B cell (primary cell): Measurements from ENCODE around the gene KBTBD12. TPM values are rescaled to one million over a fixed set of nuclear protein-coding genes. Genes with fewer than 3 reads are reported as not detected.

ENCODE experiments used
- ATAC-seq: fragments of 200-7000 bp; cut with Tn5 transposase; one replicate; pipeline ENCODE4 v1.10.0; 2021; ENCODE audit warnings: low read depth, mild to moderate bottlenecking, moderate number of reproducible peaks, moderate library complexity
- CTCF ChIA-PET: fragments of 350-600 bp; sonication (Branson Sonifier 250); formaldehyde crosslinking; loops from one replicate; lab custom pipeline; 2021; ENCODE audit warnings: antibody characterized with exemption, inconsistent platforms; lab: Charles Lee
- POLR2A ChIA-PET: fragments of 350-600 bp; sonication (Branson Sonifier 250); formaldehyde crosslinking; loops from one replicate; lab custom pipeline; 2021; ENCODE audit warnings: antibody characterized with exemption; lab: Charles Lee
- DNase-seq: peaks from one replicate; pipeline ENCODE4 v3.0.0; 2013
- H2AFZ ChIP-seq: 2 replicates; pipeline ENCODE4 v1.6.1; 2012; ENCODE audit warnings: mild to moderate bottlenecking, low read depth, low read length; ENCODE audit not compliant: insufficient read depth, poor library complexity, severe bottlenecking
- H3K27ac ChIP-seq, 2 donors: 1 replicate in 1 of 2; 2 replicates in 1 of 2; pipeline ENCODE4 v1.5.1; 2012 to 2013; ENCODE audit warnings: low read length in 2 of 2, mild to moderate bottlenecking in 2 of 2, moderate library complexity in 1 of 2
- H3K27me3 ChIP-seq, 4 experiments: fragments of 200-600 bp in 1 of 4; sonication (generic) in 1 of 4; replicated peaks in 1 of 4; 1 replicate in 2 of 4; 2 replicates in 2 of 4; pipeline versions ENCODE4 v1.6.1 to v1.7.0; 2013 to 2016; ENCODE audit warnings: low read length in 3 of 4, mild to moderate bottlenecking in 2 of 4, mixed read lengths in 1 of 4, moderate library complexity in 1 of 4; ENCODE audit not compliant: insufficient read depth in 4 of 4, control insufficient read depth in 3 of 4; ENCODE audit errors: control extremely low read depth in 1 of 4
- H3K36me3 ChIP-seq, 2 experiments: replicated peaks in 1 of 2; 1 replicate in 1 of 2; 2 replicates in 1 of 2; pipeline versions ENCODE4 v1.6.1 to v1.7.1; 2013; ENCODE audit warnings: low read length in 1 of 2; ENCODE audit not compliant: insufficient read depth in 2 of 2, control insufficient read depth in 1 of 2; ENCODE audit errors: control extremely low read depth in 1 of 2, extremely low read depth in 1 of 2
- H3K4me1 ChIP-seq, 2 donors: fragments of 200-600 bp in 1 of 2; sonication (generic) in 1 of 2; 1 replicate in 1 of 2; 2 replicates in 1 of 2; pipeline versions ENCODE4 v1.5.1 to v1.6.1; 2013 to 2017; ENCODE audit warnings: low read length in 2 of 2; ENCODE audit not compliant: control insufficient read depth in 2 of 2, insufficient read depth in 2 of 2
- H3K4me2 ChIP-seq: replicated peaks from 2 replicates; pipeline ENCODE3; 2012; ENCODE audit warnings: mild to moderate bottlenecking, low read depth, low read length; ENCODE audit not compliant: poor library complexity, severe bottlenecking
- H3K4me3 ChIP-seq, 5 experiments: fragments of 200-600 bp in 1 of 5; sonication (generic) in 1 of 5; 1 replicate in 3 of 5; 2 replicates in 2 of 5; pipeline versions ENCODE4 v1.5.1 to v1.7.0; 2011 to 2016; ENCODE audit warnings: low read length in 4 of 5, mild to moderate bottlenecking in 4 of 5, low read depth in 2 of 5, control low read depth in 1 of 5, moderate library complexity in 1 of 5; ENCODE audit not compliant: insufficient read depth in 1 of 5; ENCODE audit errors: control extremely low read depth in 1 of 5, extremely low read depth in 1 of 5
- H3K79me2 ChIP-seq: fragments of 200-600 bp; sonication (generic); one replicate; pipeline ENCODE4 v1.6.0; 2016; ENCODE audit warnings: low read length; ENCODE audit not compliant: control insufficient read depth, insufficient read depth
- H3K9ac ChIP-seq: fragments of 200-600 bp; sonication (generic); 2 replicates; pipeline ENCODE4 v1.6.1; 2017; ENCODE audit warnings: mild to moderate bottlenecking, low read length, moderate library complexity
- H3K9me3 ChIP-seq, 3 donors: one replicate each; pipeline versions ENCODE4 v1.6.1 to v1.7.1; 2013; ENCODE audit warnings: low read length in 2 of 3; ENCODE audit not compliant: control insufficient read depth in 2 of 3, insufficient read depth in 1 of 3; ENCODE audit errors: control extremely low read depth in 1 of 3
- H4K20me1 ChIP-seq: 2 replicates; pipeline ENCODE4 v1.6.0; 2012; ENCODE audit warnings: mild to moderate bottlenecking, low read length; ENCODE audit not compliant: insufficient read depth, control insufficient read depth, poor library complexity, severe bottlenecking
- H3K27ac Mint-ChIP-seq: one replicate; pipeline ENCODE4 v1.8.0; 2021; ENCODE audit warnings: mixed read lengths
- H3K27me3 Mint-ChIP-seq: one replicate; pipeline ENCODE4 v1.8.0; 2021; ENCODE audit warnings: mixed read lengths
- H3K4me1 Mint-ChIP-seq: one replicate; pipeline ENCODE4 v1.8.0; 2021; ENCODE audit warnings: mixed read lengths
- H3K4me3 Mint-ChIP-seq: one replicate; pipeline ENCODE4 v1.8.0; 2021; ENCODE audit warnings: mixed read lengths
- H3K9me3 Mint-ChIP-seq: one replicate; pipeline ENCODE4 v1.8.0; 2022; ENCODE audit warnings: mixed read lengths; ENCODE audit not compliant: insufficient read depth
- CTCF ChIP-seq: fragments of 200-600 bp; IDR thresholded peaks from one replicate; pipeline ENCODE4 v1.8.0; 2022; ENCODE audit warnings: antibody characterized with exemption, mild to moderate bottlenecking
- EZH2 ChIP-seq: IDR thresholded peaks from 2 replicates; pipeline ENCODE4 v1.6.1; 2012; ENCODE audit warnings: borderline replicate concordance, low read depth, mild to moderate bottlenecking, moderate library complexity, low read length; ENCODE audit not compliant: insufficient read depth, poor library complexity, severe bottlenecking
- WGBS: methylation state at CpG from one replicate; pipeline ENCODE4 v1.1.5; 2013; ENCODE audit warnings: missing lambda C conversion rate; ENCODE audit not compliant: insufficient coverage; 5-methylcytosine and 5-hydroxymethylcytosine counted together
- intact Hi-C: fragments of 100-400 bp; cut with micrococcal nuclease; formaldehyde crosslinking; loops from one replicate; pipeline ENCODE4 v1.10.0; 2022
- polyA plus RNA-seq: library from polyadenylated mRNA; depleted of rRNA; stranded (reverse); fragments of >200 nt; gene quantifications from 2 replicates; pipeline ENCODE4 v1.2.3, GENCODE V29; 2012
- total RNA-seq, 2 donors: library from RNA; stranded (reverse); fragments of 120-200 nt in 1 of 2; gene quantifications; 1 replicate in 1 of 2; 2 replicates in 1 of 2; pipeline versions ENCODE4 v1.2.3 to v1.2.4, GENCODE V29; 2013 to 2022

KBTBD12 gene
- total and polyA plus RNA-seq, 2 donors (not counting 1 experiment from before 2014, with no cell fraction given) = 0.22 TPM; not detected in 1

DNA sequence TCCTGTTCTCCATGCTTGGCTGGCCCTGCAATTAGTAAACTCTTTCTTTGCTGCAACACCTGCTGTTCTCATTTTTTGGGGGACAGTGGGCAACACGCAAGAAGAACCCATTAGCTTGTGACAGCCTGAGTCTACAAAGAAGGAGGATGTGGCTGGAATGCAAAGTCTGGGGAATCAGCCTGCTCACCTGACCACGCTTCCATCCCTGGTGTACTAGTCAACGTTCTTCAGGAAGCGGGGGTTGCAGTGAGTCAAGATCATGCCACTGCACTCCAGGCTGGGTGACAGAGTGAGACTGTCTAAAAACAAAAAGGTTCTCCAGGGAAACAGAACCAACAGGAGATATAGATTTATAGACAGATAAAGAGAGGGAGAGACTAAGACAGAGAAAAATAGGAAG, 27.7 kb upstream of the KBTBD12 start:
- Mint-ChIP-seq H3K27ac (no peak overlapping the region), H3K4me3 (no peak overlapping the region), H3K9me3 (peaks cover 11% of the 10 kb centered on the region), H3K4me1 (no peaks in the 10 kb centered on the region), H3K27me3 (peaks cover 3% of the 10 kb centered on the region)
- CTCF ChIA-PET = no interaction called here
- Histone ChIP-seq H3K27ac (no peak overlapping the region), H3K4me1 (no peaks in the 10 kb centered on the region), H3K79me2 (no peaks in the 10 kb centered on the region), H3K4me2 (no peak overlapping the region), H3K36me3 (no peaks in the 10 kb centered on the region), H3K9ac (no peak overlapping the region), H2AFZ (no peak overlapping the region), H4K20me1 (no peaks in the 10 kb centered on the region), H3K4me3 (no peak overlapping the region), H3K27me3 (no peaks in the 10 kb centered on the region), H3K9me3 (peaks cover 0 to 17% (median 15%) of the 10 kb centered on the region in 3 donors)
- POLR2A ChIA-PET = no interaction called here
- WGBS = 20% methylated on average over 2 of the region's 4 CpGs
- DNase-seq = no peak
- ATAC-seq = no peak
- no peak for TF ChIP-seq CTCF
- TF ChIP-seq EZH2 = no peak
- intact Hi-C loops = no loop called here

GRCh38 chr3:127888156-127888555, 26.9 kb upstream of the KBTBD12 start:
- 94% methylated on average over 4 of the region's 4 CpGs for WGBS
- Histone ChIP-seq H3K27me3 (no peaks in the 10 kb centered on the region), H3K36me3 (no peaks in the 10 kb centered on the region), H3K4me1 (no peaks in the 10 kb centered on the region), H2AFZ (no peak overlapping the region), H3K9ac (no peak overlapping the region), H3K4me2 (no peak overlapping the region), H3K9me3 (peaks cover 0 to 17% (median 15%) of the 10 kb centered on the region in 3 donors), H3K4me3 (no peak overlapping the region), H3K27ac (no peak overlapping the region), H3K79me2 (no peaks in the 10 kb centered on the region), H4K20me1 (no peaks in the 10 kb centered on the region)
- Mint-ChIP-seq H3K27ac (no peak overlapping the region), H3K9me3 (peaks cover 11% of the 10 kb centered on the region), H3K4me3 (no peak overlapping the region), H3K27me3 (no peaks in the 10 kb centered on the region), H3K4me1 (no peaks in the 10 kb centered on the region)
- DNase-seq (no peak), ATAC-seq (no peak)
- POLR2A ChIA-PET = no interaction called here
- intact Hi-C loops = no loop called here
- TF ChIP-seq CTCF (no peak), EZH2 (no peak)
- CTCF ChIA-PET = no interaction called here
